Measurements from ENCODE around the gene CREBBP.

The CREBBP gene

GRCh38 chr16:3856367-3857141 is 24.0 kb downstream of the CREBBP start:
- no peak for DNase-seq (ENCODE audit: low spot score)

GRCh38 chr16:3854750-3855541 is 25.6 kb downstream of the CREBBP start:
- no peak for DNase-seq (ENCODE audit: low spot score)

GRCh38 chr16:3850544-3850899 is 30.0 kb downstream of the CREBBP start:
- DNase-seq (ENCODE audit: low spot score), result no peak

- DNase-seq (ENCODE audit: low spot score), result no peak
These were observed 30.6 kb downstream of the CREBBP start for GRCh38 chr16:3849751-3850543.

- DNase-seq (ENCODE audit: low spot score), result no peak
These were observed 33.9 kb downstream of the CREBBP start for GRCh38 chr16:3846595-3847091.

- DNase-seq (ENCODE audit: low spot score), result no peak
These were observed 34.4 kb downstream of the CREBBP start for GRCh38 chr16:3846087-3846486.

GRCh38 chr16:3842994-3843393 is 37.5 kb downstream of the CREBBP start:
- no peak for DNase-seq (ENCODE audit: low spot score)

GRCh38 chr16:3841729-3842508 is 38.6 kb downstream of the CREBBP start:
- DNase-seq (ENCODE audit: low spot score), result no peak

GRCh38 chr16:3839402-3840184 is 40.9 kb downstream of the CREBBP start:
- no peak for DNase-seq (ENCODE audit: low spot score)

GRCh38 chr16:3838600-3839401 is 41.7 kb downstream of the CREBBP start:
- no peak for DNase-seq (ENCODE audit: low spot score)

GRCh38 chr16:3837851-3838586 is 42.5 kb downstream of the CREBBP start:
- DNase-seq (ENCODE audit: low spot score), result no peak

- DNase-seq (ENCODE audit: low spot score), result no peak
These were observed 43.9 kb downstream of the CREBBP start for GRCh38 chr16:3836641-3837040.

GRCh38 chr16:3835089-3835602 is 45.4 kb downstream of the CREBBP start:
- no peak for DNase-seq (ENCODE audit: low spot score)

- DNase-seq (ENCODE audit: low spot score), result no peak
These were observed 47.8 kb downstream of the CREBBP start for GRCh38 chr16:3832668-3833067.

GRCh38 chr16:3830625-3831254 is 49.8 kb downstream of the CREBBP start:
- DNase-seq (ENCODE audit: low spot score), result no peak

GRCh38 chr16:3829631-3830536 is 50.6 kb downstream of the CREBBP start:
- DNase-seq (ENCODE audit: low spot score), result no peak

GRCh38 chr16:3825940-3826339 is 54.6 kb downstream of the CREBBP start:
- DNase-seq (ENCODE audit: low spot score), result no peak
